B cell (primary cell): Measurements from ENCODE around the gene KLHL34. TPM values are rescaled to one million over a fixed set of nuclear protein-coding genes. Genes with fewer than 3 reads are reported as not detected.

Experiments
- ATAC-seq: fragments of 200-7000 bp; cut with Tn5 transposase; one replicate; pipeline ENCODE4 v1.10.0; 2021; ENCODE audit warnings: low read depth, mild to moderate bottlenecking, moderate number of reproducible peaks, moderate library complexity
- CTCF ChIA-PET: fragments of 350-600 bp; sonication (Branson Sonifier 250); formaldehyde crosslinking; loops from one replicate; lab custom pipeline; 2021; ENCODE audit warnings: antibody characterized with exemption, inconsistent platforms; lab: Charles Lee
- POLR2A ChIA-PET: fragments of 350-600 bp; sonication (Branson Sonifier 250); formaldehyde crosslinking; loops from one replicate; lab custom pipeline; 2021; ENCODE audit warnings: antibody characterized with exemption; lab: Charles Lee
- DNase-seq: peaks from one replicate; pipeline ENCODE4 v3.0.0; 2013
- H2AFZ ChIP-seq: 2 replicates; pipeline ENCODE4 v1.6.1; 2012; ENCODE audit warnings: mild to moderate bottlenecking, low read depth, low read length; ENCODE audit not compliant: insufficient read depth, poor library complexity, severe bottlenecking
- H3K27ac ChIP-seq, 2 donors: 1 replicate in 1 of 2; 2 replicates in 1 of 2; pipeline ENCODE4 v1.5.1; 2012 to 2013; ENCODE audit warnings: low read length in 2 of 2, mild to moderate bottlenecking in 2 of 2, moderate library complexity in 1 of 2
- H3K27me3 ChIP-seq, 4 experiments: fragments of 200-600 bp in 1 of 4; sonication (generic) in 1 of 4; replicated peaks in 1 of 4; 1 replicate in 2 of 4; 2 replicates in 2 of 4; pipeline versions ENCODE4 v1.6.1 to v1.7.0; 2013 to 2016; ENCODE audit warnings: low read length in 3 of 4, mild to moderate bottlenecking in 2 of 4, mixed read lengths in 1 of 4, moderate library complexity in 1 of 4; ENCODE audit not compliant: insufficient read depth in 4 of 4, control insufficient read depth in 3 of 4; ENCODE audit errors: control extremely low read depth in 1 of 4
- H3K36me3 ChIP-seq, 2 experiments: replicated peaks in 1 of 2; 1 replicate in 1 of 2; 2 replicates in 1 of 2; pipeline versions ENCODE4 v1.6.1 to v1.7.1; 2013; ENCODE audit warnings: low read length in 1 of 2; ENCODE audit not compliant: insufficient read depth in 2 of 2, control insufficient read depth in 1 of 2; ENCODE audit errors: control extremely low read depth in 1 of 2, extremely low read depth in 1 of 2
- H3K4me1 ChIP-seq, 2 donors: fragments of 200-600 bp in 1 of 2; sonication (generic) in 1 of 2; 1 replicate in 1 of 2; 2 replicates in 1 of 2; pipeline versions ENCODE4 v1.5.1 to v1.6.1; 2013 to 2017; ENCODE audit warnings: low read length in 2 of 2; ENCODE audit not compliant: control insufficient read depth in 2 of 2, insufficient read depth in 2 of 2
- H3K4me2 ChIP-seq: replicated peaks from 2 replicates; pipeline ENCODE3; 2012; ENCODE audit warnings: mild to moderate bottlenecking, low read depth, low read length; ENCODE audit not compliant: poor library complexity, severe bottlenecking
- H3K4me3 ChIP-seq, 5 experiments: fragments of 200-600 bp in 1 of 5; sonication (generic) in 1 of 5; 1 replicate in 3 of 5; 2 replicates in 2 of 5; pipeline versions ENCODE4 v1.5.1 to v1.7.0; 2011 to 2016; ENCODE audit warnings: low read length in 4 of 5, mild to moderate bottlenecking in 4 of 5, low read depth in 2 of 5, control low read depth in 1 of 5, moderate library complexity in 1 of 5; ENCODE audit not compliant: insufficient read depth in 1 of 5; ENCODE audit errors: control extremely low read depth in 1 of 5, extremely low read depth in 1 of 5
- H3K79me2 ChIP-seq: fragments of 200-600 bp; sonication (generic); one replicate; pipeline ENCODE4 v1.6.0; 2016; ENCODE audit warnings: low read length; ENCODE audit not compliant: control insufficient read depth, insufficient read depth
- H3K9ac ChIP-seq: fragments of 200-600 bp; sonication (generic); 2 replicates; pipeline ENCODE4 v1.6.1; 2017; ENCODE audit warnings: mild to moderate bottlenecking, low read length, moderate library complexity
- H3K9me3 ChIP-seq, 3 donors: one replicate each; pipeline versions ENCODE4 v1.6.1 to v1.7.1; 2013; ENCODE audit warnings: low read length in 2 of 3; ENCODE audit not compliant: control insufficient read depth in 2 of 3, insufficient read depth in 1 of 3; ENCODE audit errors: control extremely low read depth in 1 of 3
- H4K20me1 ChIP-seq: 2 replicates; pipeline ENCODE4 v1.6.0; 2012; ENCODE audit warnings: mild to moderate bottlenecking, low read length; ENCODE audit not compliant: insufficient read depth, control insufficient read depth, poor library complexity, severe bottlenecking
- H3K27ac Mint-ChIP-seq: one replicate; pipeline ENCODE4 v1.8.0; 2021; ENCODE audit warnings: mixed read lengths
- H3K27me3 Mint-ChIP-seq: one replicate; pipeline ENCODE4 v1.8.0; 2021; ENCODE audit warnings: mixed read lengths
- H3K4me1 Mint-ChIP-seq: one replicate; pipeline ENCODE4 v1.8.0; 2021; ENCODE audit warnings: mixed read lengths
- H3K4me3 Mint-ChIP-seq: one replicate; pipeline ENCODE4 v1.8.0; 2021; ENCODE audit warnings: mixed read lengths
- H3K9me3 Mint-ChIP-seq: one replicate; pipeline ENCODE4 v1.8.0; 2022; ENCODE audit warnings: mixed read lengths; ENCODE audit not compliant: insufficient read depth
- EZH2 ChIP-seq: IDR thresholded peaks from 2 replicates; pipeline ENCODE4 v1.6.1; 2012; ENCODE audit warnings: borderline replicate concordance, low read depth, mild to moderate bottlenecking, moderate library complexity, low read length; ENCODE audit not compliant: insufficient read depth, poor library complexity, severe bottlenecking
- WGBS: methylation state at CpG from one replicate; pipeline ENCODE4 v1.1.5; 2013; ENCODE audit warnings: missing lambda C conversion rate; ENCODE audit not compliant: insufficient coverage; 5-methylcytosine and 5-hydroxymethylcytosine counted together
- intact Hi-C: fragments of 100-400 bp; cut with micrococcal nuclease; formaldehyde crosslinking; loops from one replicate; pipeline ENCODE4 v1.10.0; 2022
- polyA plus RNA-seq: library from polyadenylated mRNA; depleted of rRNA; stranded (reverse); fragments of >200 nt; gene quantifications from 2 replicates; pipeline ENCODE4 v1.2.3, GENCODE V29; 2012
- total RNA-seq, 2 donors: library from RNA; stranded (reverse); fragments of 120-200 nt in 1 of 2; gene quantifications; 1 replicate in 1 of 2; 2 replicates in 1 of 2; pipeline versions ENCODE4 v1.2.3 to v1.2.4, GENCODE V29; 2013 to 2022
- TF ChIP-seq, protein P1 (sequence below): fragments of 200-600 bp; IDR thresholded peaks from one replicate; pipeline ENCODE4 v1.8.0; 2022; ENCODE audit warnings: antibody characterized with exemption, mild to moderate bottlenecking

Gene KLHL34
- total and polyA plus RNA-seq, 2 donors (not counting 1 experiment from before 2014, with no cell fraction given): 0.59 TPM; not detected in 1

DNA sequence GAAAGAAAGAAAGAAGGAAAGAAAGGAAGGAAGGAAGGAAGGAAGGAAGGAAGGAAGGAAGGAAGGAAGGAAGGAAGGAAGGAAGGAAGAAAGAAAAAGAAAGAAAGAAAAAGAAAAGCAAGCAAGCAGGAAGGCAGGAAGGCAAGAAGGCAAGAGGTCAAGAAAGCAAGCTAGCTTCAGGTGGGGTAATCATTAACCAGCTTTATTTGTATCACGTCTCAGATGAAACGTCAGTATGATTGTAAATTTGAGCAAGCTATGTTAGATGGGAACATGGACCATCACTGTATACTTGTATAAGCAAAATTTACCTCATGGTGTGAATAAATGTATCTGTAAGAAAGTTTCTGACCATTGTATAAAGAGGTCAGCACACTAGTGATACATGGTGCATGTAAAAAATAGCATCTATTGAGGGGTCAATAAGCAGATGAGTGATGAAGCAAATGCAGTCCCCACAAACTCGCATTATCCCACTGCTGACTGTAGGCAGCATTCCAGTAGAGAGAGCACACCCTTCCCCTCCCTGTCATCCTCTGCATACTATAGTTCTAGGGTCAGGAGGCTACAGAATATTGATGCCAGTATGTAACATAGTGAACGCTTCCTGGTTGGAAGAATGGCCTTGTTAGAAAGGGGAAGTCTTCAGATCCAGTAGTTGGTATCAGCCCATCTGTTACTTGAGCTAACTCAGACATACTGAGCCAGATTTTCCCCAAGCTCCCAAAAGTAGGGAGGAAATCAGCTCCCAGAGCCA is 16.5 kb upstream of the KLHL34 start:
- H3K27ac ChIP-seq: no peak overlapping the region
- POLR2A ChIA-PET: no interaction called here
- WGBS: no CpG with 5 or more reads among the region's 4 CpGs
- no peak overlapping the region for H3K4me3 ChIP-seq
- Mint-ChIP-seq H3K4me3 (no peak overlapping the region), H3K27ac (no peak overlapping the region), H3K27me3 (no peaks in the 10 kb centered on the region), H3K9me3 (no peaks in the 10 kb centered on the region), H3K4me1 (no peaks in the 10 kb centered on the region)
- DNase-seq: no peak
- no peaks in the 10 kb centered on the region for H3K4me1 ChIP-seq
- H3K9ac ChIP-seq: no peak overlapping the region
- no peak for ATAC-seq
- H3K9me3 ChIP-seq: no peaks in the 10 kb centered on the region
- TF ChIP-seq, protein P1, sequence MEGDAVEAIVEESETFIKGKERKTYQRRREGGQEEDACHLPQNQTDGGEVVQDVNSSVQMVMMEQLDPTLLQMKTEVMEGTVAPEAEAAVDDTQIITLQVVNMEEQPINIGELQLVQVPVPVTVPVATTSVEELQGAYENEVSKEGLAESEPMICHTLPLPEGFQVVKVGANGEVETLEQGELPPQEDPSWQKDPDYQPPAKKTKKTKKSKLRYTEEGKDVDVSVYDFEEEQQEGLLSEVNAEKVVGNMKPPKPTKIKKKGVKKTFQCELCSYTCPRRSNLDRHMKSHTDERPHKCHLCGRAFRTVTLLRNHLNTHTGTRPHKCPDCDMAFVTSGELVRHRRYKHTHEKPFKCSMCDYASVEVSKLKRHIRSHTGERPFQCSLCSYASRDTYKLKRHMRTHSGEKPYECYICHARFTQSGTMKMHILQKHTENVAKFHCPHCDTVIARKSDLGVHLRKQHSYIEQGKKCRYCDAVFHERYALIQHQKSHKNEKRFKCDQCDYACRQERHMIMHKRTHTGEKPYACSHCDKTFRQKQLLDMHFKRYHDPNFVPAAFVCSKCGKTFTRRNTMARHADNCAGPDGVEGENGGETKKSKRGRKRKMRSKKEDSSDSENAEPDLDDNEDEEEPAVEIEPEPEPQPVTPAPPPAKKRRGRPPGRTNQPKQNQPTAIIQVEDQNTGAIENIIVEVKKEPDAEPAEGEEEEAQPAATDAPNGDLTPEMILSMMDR: no peak
- TF ChIP-seq EZH2: no peak
- H3K4me2 ChIP-seq: no peak overlapping the region
- H2AFZ ChIP-seq: no peak overlapping the region
- H3K27me3 ChIP-seq: peaks cover 0 to 3% (median 0%) of the 10 kb centered on the region in 4 experiments
- no peaks in the 10 kb centered on the region for H3K79me2 ChIP-seq
- CTCF ChIA-PET: no interaction called here
- no peaks in the 10 kb centered on the region for H4K20me1 ChIP-seq
- intact Hi-C loops: no loop called here
- no peaks in the 10 kb centered on the region for H3K36me3 ChIP-seq

DNA sequence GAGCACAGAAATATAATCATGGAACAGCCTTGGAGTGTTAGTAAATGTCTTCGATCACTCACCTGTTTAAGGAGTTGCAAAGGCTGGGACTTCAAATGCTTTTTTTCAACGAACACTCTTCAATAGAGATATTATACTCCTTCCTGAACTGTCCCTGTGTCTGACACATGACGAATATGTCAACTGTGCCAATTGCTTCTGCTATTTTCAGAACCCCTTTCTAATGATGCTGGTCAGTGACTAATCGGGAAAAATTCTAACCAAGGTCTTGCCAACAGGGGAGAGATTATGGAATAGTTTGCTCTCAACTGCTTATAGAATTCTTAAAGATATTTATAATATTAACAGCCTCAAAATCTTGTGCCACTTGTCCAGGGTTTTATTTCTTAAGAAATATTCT is 8.5 kb upstream of the KLHL34 start:
- Histone ChIP-seq H4K20me1 (no peaks in the 10 kb centered on the region), H3K27me3 (no peaks in the 10 kb centered on the region), H3K4me1 (no peaks in the 10 kb centered on the region), H3K9ac (no peak overlapping the region), H3K4me3 (no peak overlapping the region), H3K36me3 (no peaks in the 10 kb centered on the region), H2AFZ (no peak overlapping the region), H3K4me2 (no peak overlapping the region), H3K9me3 (no peaks in the 10 kb centered on the region), H3K79me2 (no peaks in the 10 kb centered on the region), H3K27ac (no peak overlapping the region)
- Mint-ChIP-seq H3K4me1 (no peaks in the 10 kb centered on the region), H3K27ac (no peak overlapping the region), H3K4me3 (no peak overlapping the region), H3K9me3 (no peaks in the 10 kb centered on the region), H3K27me3 (peaks cover 11% of the 10 kb centered on the region)
- ChIA-PET POLR2A (no interaction called here), CTCF (no interaction called here)
- TF ChIP-seq EZH2: no peak
- TF ChIP-seq, protein P1: no peak
- ATAC-seq (no peak), DNase-seq (no peak)
- intact Hi-C loops: no loop called here
- no CpG with 5 or more reads among the region's 4 CpGs for WGBS
